Measurements from ENCODE around the gene PTPRO.

PTPRO gene

DNA sequence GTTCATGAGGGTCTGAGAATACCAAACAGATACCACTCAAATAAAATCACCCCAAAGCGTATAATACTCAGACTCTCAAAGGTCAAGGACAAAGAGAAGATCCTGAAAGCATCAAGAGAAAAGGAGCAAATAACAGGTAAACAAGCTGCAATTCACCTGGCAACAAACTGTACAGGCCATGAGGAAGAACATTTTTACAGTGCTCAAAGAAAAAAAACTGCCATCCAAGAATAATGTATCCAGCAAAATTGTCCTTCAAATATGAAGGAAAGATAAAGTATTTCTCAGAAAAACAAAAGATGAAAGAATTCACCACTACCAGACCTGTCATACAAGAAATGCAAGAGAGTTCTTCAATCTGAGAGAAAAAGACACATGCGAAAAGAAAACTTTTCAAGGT lies 206.4 kb downstream of the PTPRO start:
- no peak for ATAC-seq

DNA sequence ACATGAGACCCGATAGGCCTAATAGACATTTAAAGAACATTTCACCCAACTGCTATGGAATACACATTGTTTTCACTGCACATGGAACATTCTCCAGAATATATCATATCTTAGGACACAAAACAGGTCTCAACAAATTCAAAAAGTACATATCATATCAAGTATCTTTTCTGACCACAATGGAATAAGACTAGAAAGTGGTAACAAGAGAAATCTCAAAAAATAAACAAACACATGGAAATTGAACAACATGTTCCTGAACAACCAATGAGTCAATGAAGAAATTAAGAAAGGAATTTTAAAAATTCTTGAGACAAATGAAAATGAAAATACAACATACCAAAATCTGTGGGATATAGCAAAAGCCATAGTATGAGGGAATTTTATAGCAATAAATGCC lies 208.1 kb downstream of the PTPRO start:
- no peak for ATAC-seq

- peak; percentile 43 to 52 for ATAC-seq
Measured at GRCh38 chr12:15532364-15532977, 210.2 kb downstream of the PTPRO start.

DNA sequence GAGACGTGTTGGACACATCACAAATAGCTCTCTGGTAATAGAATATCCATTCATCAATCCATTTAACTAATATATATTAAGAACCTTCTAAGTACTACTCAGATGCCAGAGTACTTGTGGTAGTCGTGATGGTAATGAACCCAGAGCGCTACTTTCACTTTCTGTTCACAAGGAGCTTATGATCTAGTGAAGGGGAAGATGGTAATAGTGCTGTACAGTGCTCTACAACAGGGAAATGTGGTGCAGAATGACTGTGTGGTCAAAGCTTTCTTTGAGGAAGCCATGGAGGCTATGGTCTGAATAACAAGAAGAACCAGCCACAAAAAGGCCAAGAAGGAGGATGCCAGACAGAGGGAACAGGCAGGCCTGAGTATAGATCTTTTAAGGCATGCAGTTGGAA lies 212.0 kb downstream of the PTPRO start:
- ATAC-seq: peak; percentile 89 to 91

- no peak for ATAC-seq
Measured at GRCh38 chr12:15534874-15535273, 212.6 kb downstream of the PTPRO start.

- no peak for ATAC-seq
Measured at GRCh38 chr12:15535352-15535781, 213.1 kb downstream of the PTPRO start.

DNA sequence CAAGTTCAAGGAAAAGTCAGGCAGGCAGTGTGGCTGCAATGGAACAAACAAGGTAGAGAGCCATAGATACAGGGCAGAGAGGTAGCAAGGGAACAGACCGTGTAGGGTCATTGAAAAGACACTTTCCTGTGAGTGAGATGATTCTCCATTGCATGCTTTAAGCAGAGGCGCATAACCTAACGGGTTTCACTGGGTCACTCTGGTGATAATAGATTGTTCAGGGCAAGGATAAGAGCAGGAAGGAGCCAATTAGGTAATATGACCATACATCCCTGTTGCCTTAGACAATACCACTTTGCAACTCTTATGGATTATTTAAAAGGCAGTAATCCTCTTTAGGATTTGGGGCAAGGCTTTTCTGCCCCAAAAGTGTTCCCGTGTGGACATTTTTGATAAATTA lies 214.1 kb downstream of the PTPRO start:
- no peak for ATAC-seq

- ATAC-seq: no peak
Measured at GRCh38 chr12:15538881-15539280, 216.6 kb downstream of the PTPRO start.

DNA sequence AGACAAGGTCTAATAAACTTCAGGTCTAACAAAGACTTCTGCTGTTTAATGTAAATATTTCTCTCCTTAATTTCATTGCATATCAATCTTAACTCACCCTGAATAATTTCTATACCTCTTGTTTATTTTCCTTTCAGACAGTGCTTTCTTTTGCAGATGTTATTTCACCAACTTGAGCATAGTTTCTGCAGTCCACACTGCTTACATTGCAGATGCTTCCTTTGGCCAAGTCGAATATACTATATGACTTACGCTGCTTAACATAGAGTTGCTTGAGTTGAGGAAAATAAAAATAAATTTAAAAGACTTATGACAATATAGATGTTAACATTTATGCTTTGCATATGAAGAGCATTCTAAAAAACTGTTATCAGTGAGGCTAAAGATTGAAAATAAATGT lies 217.7 kb downstream of the PTPRO start:
- ATAC-seq: no peak

DNA sequence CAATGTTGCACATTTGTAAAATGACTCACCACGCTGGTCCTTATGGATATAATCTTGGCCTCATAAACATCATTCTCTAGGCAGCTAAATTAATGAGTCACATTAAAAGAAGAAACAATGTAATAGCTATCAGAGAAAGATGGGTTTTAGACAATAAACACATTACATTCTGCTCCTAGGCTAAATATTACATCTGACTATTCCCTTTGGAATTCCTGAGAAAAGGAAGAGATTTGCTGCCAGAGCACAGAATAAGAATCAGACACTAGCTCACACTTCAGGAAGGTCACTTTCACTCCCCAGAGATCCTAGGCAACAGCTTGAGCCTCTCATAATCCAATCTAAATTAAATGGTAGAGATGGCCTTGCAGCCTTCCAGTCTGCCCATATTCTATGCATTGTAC lies 218.2 kb downstream of the PTPRO start:
- ATAC-seq: no peak

DNA sequence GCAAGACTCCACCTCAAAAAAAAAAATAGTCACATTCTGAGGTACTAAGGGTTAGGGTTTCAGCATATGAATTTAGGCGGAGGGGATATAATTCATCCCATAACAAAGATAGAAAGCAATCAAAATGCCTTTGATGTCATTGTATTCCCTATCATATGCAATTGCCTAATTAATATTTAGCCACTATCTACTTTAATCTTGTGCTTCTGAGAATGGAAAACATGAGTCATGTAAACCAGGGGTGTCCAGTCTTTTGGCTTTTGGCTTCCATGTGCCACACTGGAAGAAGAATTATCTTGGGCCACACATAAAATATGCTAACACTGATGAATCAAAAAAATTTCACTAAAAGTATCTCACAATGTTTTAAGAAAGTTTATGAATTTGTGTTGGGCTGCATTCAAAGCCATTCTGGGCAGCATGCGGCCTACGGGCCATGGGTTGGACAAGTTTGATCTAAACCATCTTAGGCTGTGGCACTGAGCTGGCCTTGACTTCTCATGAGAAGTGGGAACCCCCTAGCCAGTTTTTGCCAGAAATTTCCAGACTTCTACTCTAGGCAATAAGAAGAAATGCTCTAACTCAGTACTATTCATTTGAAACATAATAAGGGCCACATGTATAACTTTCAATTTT lies 219.8 kb downstream of the PTPRO start:
- ATAC-seq: no peak

DNA sequence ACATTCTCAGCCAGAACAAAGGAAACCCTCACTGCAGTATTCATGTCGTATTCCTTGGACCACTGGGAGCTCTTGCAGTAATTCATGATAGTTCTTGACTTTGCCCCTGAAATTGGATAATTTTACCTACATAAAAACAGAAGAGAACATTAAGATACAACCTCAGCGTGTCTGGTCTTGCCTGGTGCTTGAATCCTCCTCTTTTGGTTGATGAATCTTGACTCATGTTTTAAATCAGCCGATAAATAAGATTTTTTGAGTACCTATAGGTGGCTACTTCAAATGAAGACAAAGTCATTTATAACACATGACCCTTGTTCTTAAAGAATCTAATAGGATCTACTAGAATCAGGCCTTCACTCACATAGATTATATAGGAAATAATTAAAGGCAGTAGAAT lies 221.0 kb downstream of the PTPRO start:
- no peak for ATAC-seq

GRCh38 chr12:15544589-15544988 lies 222.3 kb downstream of the PTPRO start:
- ATAC-seq: no peak

- ATAC-seq: no peak
Measured at GRCh38 chr12:15545334-15545733, 223.0 kb downstream of the PTPRO start.

GRCh38 chr12:15546102-15546701 lies 223.9 kb downstream of the PTPRO start:
- peak; percentile 67 to 76 for ATAC-seq

- no peak for ATAC-seq
Measured at GRCh38 chr12:15547063-15547462, 224.8 kb downstream of the PTPRO start.

DNA sequence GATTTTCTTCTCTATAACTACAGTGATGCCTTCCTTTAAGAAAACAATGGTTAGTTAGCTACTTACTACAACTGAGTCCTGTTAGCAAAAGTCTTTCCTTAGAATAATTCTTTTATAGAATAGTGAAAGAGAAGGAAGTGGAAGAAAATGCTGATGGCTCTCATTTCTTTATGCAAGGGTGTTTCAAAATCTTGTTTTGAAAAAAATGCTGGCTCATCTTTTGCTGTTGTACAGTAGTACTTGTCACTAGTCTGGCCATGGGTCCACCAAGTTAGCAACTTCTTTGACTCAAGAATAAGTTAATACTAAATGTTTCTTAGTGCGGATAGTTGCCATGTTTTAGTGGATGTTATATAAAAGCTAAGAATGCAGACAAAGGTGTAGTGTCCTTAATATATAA lies 225.4 kb downstream of the PTPRO start:
- no peak for ATAC-seq

DNA sequence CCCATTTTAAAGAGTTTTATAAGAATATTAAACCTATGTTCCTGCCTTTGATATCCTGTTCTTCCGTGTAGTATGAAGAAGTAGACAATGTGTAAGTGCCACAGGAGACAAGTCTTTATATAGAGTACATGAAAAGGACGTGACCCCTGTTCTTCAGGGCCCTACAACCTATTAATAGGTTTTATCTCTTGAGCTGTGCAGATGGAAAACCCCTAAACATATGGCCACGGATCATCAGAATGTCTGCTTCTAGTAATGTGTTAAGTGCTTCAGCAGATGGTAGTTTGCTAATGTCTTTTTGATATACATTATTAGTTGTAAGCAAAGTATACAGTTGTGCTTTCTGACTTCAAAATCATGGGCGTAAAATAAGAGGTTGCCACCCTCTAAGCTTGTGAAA lies 228.5 kb downstream of the PTPRO start:
- ATAC-seq: no peak

DNA sequence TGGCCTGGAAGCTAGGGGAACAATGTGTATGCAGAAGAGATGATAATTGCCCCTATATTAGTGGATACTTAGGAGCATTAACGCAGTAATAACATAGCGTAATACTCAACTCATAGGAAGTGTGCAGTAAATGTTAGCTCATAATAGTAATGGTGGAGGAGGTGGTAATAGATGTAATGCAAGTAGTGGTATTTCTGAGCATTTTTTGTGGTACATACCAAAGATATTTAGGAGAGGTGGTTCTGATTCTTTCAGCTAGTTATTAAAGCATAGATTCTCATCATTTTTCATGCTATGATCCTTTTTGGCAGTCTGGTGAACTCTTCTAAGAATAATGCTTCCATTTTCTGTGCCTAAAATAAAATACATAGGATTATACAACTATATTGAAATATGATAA lies 233.1 kb downstream of the PTPRO start:
- ATAC-seq: no peak

GRCh38 chr12:15556411-15557102 lies 234.2 kb downstream of the PTPRO start:
- no peak for ATAC-seq

DNA sequence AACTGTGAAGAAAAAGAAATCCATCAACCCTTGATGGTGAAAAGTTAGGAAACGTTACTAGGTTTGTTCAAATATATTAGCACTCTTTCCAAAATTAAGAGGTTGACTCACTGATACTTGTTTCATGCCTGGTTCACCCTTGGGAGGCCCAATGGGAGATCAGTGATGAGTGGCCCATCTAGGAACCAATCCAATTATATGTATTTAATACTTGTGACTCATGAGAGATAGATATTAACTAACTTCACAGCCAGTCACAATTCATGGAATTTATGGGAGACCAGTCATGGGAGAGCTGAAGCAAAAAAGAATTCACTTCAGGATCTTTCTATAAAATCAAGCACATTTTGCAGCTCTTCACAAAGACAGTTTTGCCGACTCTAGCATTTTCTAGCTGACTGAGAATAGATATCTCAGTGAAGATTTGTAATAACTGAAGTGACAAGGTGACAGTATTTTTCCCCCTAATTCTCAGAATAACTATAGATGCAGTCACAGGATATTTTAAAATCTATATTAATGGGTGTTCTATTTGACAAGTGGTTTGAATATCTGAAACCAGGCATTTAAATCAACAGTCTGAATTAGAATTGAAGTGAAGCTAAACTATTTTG lies 236.7 kb downstream of the PTPRO start:
- peak; percentile 31 to 58 for ATAC-seq

DNA sequence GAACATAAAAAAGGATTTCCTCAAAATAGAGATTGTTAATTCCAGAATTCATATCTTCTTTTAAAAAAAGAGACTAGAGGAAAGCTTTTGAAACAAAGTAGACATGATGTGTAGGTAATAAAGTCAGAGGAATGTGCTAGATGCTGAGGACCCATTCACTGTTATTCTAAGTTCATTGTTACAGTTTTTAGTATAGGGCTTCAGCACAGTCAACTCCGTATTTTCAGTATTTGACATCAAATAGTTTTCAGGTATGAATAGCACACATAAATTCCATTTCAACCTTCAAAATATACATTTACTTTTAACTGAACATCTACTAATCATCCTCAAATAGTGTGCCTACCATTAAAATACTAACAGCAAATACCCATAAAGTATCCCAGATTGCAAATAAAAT lies 239.1 kb downstream of the PTPRO start:
- ATAC-seq: no peak

DNA sequence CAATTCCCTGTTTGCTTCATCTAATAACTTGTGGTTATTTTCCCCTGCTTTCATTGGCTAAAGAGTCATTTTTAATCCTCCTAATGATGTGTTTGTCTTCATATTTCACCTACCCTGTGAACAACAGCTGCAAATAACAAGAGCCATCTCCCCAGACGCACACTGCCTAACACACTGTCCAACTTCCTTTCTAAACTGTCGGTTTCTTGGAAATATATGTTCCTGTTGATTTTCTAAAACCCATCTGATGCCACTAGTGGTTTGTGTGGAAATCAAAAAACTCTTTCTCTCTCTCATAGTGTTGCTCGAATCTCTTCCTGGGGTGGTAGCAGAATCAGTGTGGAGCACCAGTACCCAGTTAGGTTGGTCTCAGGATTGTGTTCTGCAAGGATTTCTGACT lies 240.0 kb downstream of the PTPRO start:
- ATAC-seq: no peak
